T-helper 22 cell (primary cell): ENCODE results near the gene FRZB.

ENCODE experiments used
- DNase-seq: peaks from one replicate; pipeline ENCODE4 v3.0.0-alpha.2; 2020; ENCODE audit warnings: low read depth

Gene FRZB

DNA sequence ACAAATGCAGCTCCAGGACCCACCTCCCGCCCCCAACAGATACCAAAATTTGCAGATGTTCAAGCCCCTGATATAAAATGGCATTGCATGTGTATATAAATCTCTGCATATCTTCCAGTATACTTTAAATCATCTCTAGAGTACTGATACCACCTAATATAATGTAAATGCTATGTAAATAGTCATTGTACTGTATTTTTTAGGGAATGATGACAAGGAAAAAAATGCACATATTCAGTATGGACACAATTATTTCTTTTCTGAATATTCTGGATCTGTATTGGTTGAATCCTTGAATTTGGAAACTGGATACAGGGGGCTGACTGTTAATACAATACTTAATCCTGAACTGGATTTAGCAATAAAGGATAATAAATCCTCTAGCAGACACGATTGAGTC, 67.7 kb downstream of the FRZB start:
- no peak for DNase-seq

DNA sequence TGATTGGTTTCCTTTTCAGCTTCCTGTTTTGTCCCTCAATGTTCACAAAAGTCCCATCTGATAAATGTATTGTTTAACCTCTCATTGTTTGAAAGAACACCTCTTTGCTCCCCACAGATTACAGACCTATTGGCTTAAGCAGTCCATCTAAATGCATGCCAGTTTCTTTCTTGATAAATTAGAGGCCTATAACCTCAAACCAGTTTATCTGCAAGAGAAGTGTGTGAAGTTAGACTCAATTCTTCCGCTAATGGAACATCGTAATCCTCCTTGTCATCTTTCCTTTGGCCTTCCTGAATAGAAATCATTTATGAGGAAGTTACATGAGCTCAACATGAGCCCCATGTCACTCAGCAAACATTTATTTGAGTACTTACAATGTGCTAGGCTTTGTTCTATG, 74.0 kb downstream of the FRZB start:
- no peak for DNase-seq

DNA sequence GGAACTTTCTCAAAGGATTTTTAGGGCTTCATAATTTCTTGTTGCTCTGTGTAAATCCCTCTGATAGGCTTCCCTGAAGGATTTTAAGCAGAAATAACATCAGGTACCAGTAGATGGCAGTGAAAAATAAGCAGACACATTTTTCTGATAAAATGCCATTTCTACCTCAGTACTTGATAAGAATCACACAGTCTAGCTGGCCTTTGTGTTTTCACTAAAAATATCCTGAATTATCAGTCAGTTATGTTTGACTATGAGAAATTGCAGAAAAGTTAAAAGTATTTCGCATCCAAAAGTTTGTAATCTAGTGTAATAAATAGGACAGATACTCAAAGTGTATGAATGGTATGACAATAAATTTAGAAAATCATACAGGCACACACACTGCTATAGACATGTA, 81.7 kb downstream of the FRZB start:
- no peak for DNase-seq

- no peak for DNase-seq
These were observed 82.3 kb downstream of the FRZB start for GRCh38 chr2:182784058-182784706.
